ENCODE measurements around the gene RNPEPL1. TPM values are rescaled to one million over a fixed set of nuclear protein-coding genes. Genes with fewer than 3 reads are reported as not detected.
A peak's percentile ranks its signal among the peaks of the same experiment; 100 is the strongest.

RNPEPL1 gene
- total RNA-seq, 4 donors from 2014 or later = 31.9 to 124 (median 99.6) TPM

- intact Hi-C loops (cut with DNase I; ENCODE audit: low total_unique reads) = no loop called here
- DNase-seq = no peak
- Histone ChIP-seq H3K4me3 (no peak overlapping the region), H3K27ac (no peak overlapping the region), H3K9me3 (no peaks in the 10 kb centered on the region), H3K27me3 (no peaks in the 10 kb centered on the region), H3K36me3 (peaks cover 0 to 5% of the 10 kb centered on the region in 2 donors), H3K4me1 (peaks cover 0 to 6% of the 10 kb centered on the region in 2 donors)
- ATAC-seq = no peak
- in situ Hi-C loops (cut with MboI; ENCODE audit: low sequenced_read_pairs in 4 of 4) = no loop called here
- no peak for TF ChIP-seq POLR2A (IDR thresholded peaks at IDR 0.05)
- no peak for TF ChIP-seq CTCF (IDR thresholded peaks at IDR 0.05 in 4 of 5, conservative IDR thresholded peaks at IDR 0.05 in 1 of 5)
These were observed 35.6 kb downstream of the RNPEPL1 start for GRCh38 chr2:240603846-240604245.

GRCh38 chr2:240604291-240604938, 36.1 kb downstream of the RNPEPL1 start:
- ATAC-seq (peak; percentile 56 to 68), DNase-seq (peak; percentile 47 to 67)
- H3K27ac ChIP-seq = no peak overlapping the region
- intact Hi-C loops (cut with DNase I; ENCODE audit: low total_unique reads) = no loop called here
- no peaks in the 10 kb centered on the region for H3K27me3 ChIP-seq
- H3K4me3 ChIP-seq = no peak overlapping the region
- no peaks in the 10 kb centered on the region for H3K36me3 ChIP-seq
- peaks cover 0 to 6% of the 10 kb centered on the region in 2 donors for H3K4me1 ChIP-seq
- no peaks in the 10 kb centered on the region for H3K9me3 ChIP-seq
- in situ Hi-C loops (cut with MboI; ENCODE audit: low sequenced_read_pairs in 4 of 4) = no loop called here
- TF ChIP-seq POLR2A (IDR thresholded peaks at IDR 0.05) (no peak), CTCF (IDR thresholded peaks at IDR 0.05 in 4 of 5, conservative IDR thresholded peaks at IDR 0.05 in 1 of 5) (peak; percentile 19 to 64 (median 52))

- no peaks in the 10 kb centered on the region for H3K9me3 ChIP-seq
- DNase-seq (no peak), ATAC-seq (no peak)
- H3K27ac ChIP-seq = no peak overlapping the region
- in situ Hi-C loops (cut with MboI; ENCODE audit: low sequenced_read_pairs in 4 of 4) (no loop called here), intact Hi-C loops (cut with DNase I; ENCODE audit: low total_unique reads) (no loop called here)
- no peaks in the 10 kb centered on the region for H3K27me3 ChIP-seq
- TF ChIP-seq POLR2A (IDR thresholded peaks at IDR 0.05) (no peak), CTCF (IDR thresholded peaks at IDR 0.05 in 4 of 5, conservative IDR thresholded peaks at IDR 0.05 in 1 of 5) (no peak)
- no peak overlapping the region for H3K4me3 ChIP-seq
- no peaks in the 10 kb centered on the region for H3K36me3 ChIP-seq
- H3K4me1 ChIP-seq = peaks cover 0 to 6% of the 10 kb centered on the region in 2 donors
These were observed 36.8 kb downstream of the RNPEPL1 start for GRCh38 chr2:240604939-240605716.

GRCh38 chr2:240605867-240606743, 37.8 kb downstream of the RNPEPL1 start:
- no peak for TF ChIP-seq POLR2A (IDR thresholded peaks at IDR 0.05)
- TF ChIP-seq CTCF (IDR thresholded peaks at IDR 0.05 in 4 of 5, conservative IDR thresholded peaks at IDR 0.05 in 1 of 5) = no peak
- Histone ChIP-seq H3K27me3 (no peaks in the 10 kb centered on the region), H3K9me3 (no peaks in the 10 kb centered on the region), H3K27ac (no peak overlapping the region), H3K4me1 (peaks cover 0 to 6% of the 10 kb centered on the region in 2 donors), H3K36me3 (no peaks in the 10 kb centered on the region), H3K4me3 (no peak overlapping the region)
- ATAC-seq = no peak
- no peak for DNase-seq
- intact Hi-C loops (cut with DNase I; ENCODE audit: low total_unique reads) (no loop called here), in situ Hi-C loops (cut with MboI; ENCODE audit: low sequenced_read_pairs in 4 of 4) (no loop called here)

Measured in gastrocnemius medialis (tissue), 4 donors.